GM12872 (cell line): ENCODE results near the gene LCN15.
A peak's percentile ranks its signal among the peaks of the same experiment; 100 is the strongest.

Experiments
- TF ChIP-seq, protein P1 (sequence below): IDR thresholded peaks from 3 replicates; pipeline ENCODE4 v1.5.1; 2011; ENCODE audit warnings: low read depth, mild to moderate bottlenecking, low read length, moderate library complexity; ENCODE audit not compliant: insufficient read depth

The LCN15 gene

DNA sequence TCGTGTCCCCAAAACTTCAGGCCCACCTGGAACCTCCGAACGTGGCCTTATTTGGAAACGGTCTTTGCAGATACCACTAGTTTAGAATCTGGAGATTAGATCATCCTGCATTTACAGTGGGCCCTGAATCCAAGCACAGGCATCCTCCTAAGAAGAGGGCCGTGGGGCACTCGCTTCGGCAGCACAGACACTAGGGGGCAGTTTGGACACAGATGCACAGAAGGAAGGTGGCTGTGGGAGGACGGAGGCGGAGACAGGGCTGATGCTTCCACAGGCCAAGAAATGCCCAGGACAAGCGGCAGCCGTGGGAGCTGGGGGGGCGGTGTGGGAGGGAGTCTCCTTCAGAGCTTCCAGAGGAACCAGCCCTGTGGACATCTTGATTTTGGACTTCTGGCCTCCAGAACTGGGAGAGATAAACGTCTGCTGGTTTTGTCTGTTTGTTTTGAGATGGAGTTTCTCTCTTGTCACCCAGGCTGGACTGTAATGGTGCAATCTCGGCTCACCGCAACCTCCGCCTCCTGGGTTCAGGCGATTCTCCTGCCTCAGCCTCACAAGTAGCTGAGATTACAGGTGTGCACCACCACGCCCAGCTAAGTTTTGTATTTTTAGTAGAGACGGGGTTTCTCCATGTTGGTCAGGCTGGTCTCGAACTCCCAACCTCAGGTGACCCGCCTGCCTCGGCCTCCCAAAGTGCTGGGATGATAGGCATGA, 3.3 kb downstream of the LCN15 start:
- TF ChIP-seq, protein P1, sequence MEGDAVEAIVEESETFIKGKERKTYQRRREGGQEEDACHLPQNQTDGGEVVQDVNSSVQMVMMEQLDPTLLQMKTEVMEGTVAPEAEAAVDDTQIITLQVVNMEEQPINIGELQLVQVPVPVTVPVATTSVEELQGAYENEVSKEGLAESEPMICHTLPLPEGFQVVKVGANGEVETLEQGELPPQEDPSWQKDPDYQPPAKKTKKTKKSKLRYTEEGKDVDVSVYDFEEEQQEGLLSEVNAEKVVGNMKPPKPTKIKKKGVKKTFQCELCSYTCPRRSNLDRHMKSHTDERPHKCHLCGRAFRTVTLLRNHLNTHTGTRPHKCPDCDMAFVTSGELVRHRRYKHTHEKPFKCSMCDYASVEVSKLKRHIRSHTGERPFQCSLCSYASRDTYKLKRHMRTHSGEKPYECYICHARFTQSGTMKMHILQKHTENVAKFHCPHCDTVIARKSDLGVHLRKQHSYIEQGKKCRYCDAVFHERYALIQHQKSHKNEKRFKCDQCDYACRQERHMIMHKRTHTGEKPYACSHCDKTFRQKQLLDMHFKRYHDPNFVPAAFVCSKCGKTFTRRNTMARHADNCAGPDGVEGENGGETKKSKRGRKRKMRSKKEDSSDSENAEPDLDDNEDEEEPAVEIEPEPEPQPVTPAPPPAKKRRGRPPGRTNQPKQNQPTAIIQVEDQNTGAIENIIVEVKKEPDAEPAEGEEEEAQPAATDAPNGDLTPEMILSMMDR, result peak; percentile 73

DNA sequence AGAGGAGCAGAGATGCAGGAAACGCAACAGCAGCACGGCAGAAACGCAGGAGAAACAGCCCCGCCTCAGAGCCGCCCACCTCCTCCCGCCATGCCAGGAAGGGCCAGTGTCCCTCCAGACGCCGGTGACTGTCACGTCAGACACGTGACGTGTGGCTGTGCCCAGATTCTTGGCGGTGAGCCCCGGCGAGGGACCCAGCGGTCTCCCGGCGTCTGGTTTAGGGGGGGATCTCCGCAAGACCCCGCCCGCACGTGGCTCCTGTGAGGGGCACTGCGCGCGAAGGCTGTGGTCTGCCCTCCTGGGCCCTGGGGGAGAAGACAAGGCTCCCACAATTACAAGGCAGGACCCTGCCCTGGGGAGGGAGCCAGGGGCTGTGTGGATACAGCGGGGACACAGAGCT, 3.9 kb downstream of the LCN15 start:
- TF ChIP-seq, protein P1, result no peak

- TF ChIP-seq, protein P1, result no peak
Observed at GRCh38 chr9:136759436-136760325, 4.6 kb downstream of the LCN15 start.

- TF ChIP-seq, protein P1, result no peak
Observed at GRCh38 chr9:136759001-136759400, 5.3 kb downstream of the LCN15 start.

- TF ChIP-seq, protein P1, result no peak
Observed at GRCh38 chr9:136757751-136758140, 6.6 kb downstream of the LCN15 start.

- TF ChIP-seq, protein P1, result no peak
Observed at GRCh38 chr9:136757328-136757727, 7.0 kb downstream of the LCN15 start.

- TF ChIP-seq, protein P1, result no peak
Observed at GRCh38 chr9:136756836-136757235, 7.5 kb downstream of the LCN15 start.
